HG03175 (cell line): Measurements from ENCODE around the gene BLOC1S3.

ENCODE experiments used
- ATAC-seq: cut with Tn5 transposase; IDR thresholded peaks from one replicate; pipeline ENCODE4 v1.9.1; 2021; ENCODE audit warnings: mild to moderate bottlenecking, moderate library complexity; ENCODE audit not compliant: unreplicated experiment

The BLOC1S3 gene

GRCh38 chr19:45145270-45146189, 33.1 kb upstream of the BLOC1S3 start:
- ATAC-seq = no peak

- no peak for ATAC-seq
Measured at GRCh38 chr19:45146251-45146650, 32.3 kb upstream of the BLOC1S3 start.

GRCh38 chr19:45146741-45147205, 31.8 kb upstream of the BLOC1S3 start:
- no peak for ATAC-seq

- no peak for ATAC-seq
Measured at GRCh38 chr19:45147835-45148676, 30.5 kb upstream of the BLOC1S3 start.

- ATAC-seq = no peak
Measured at GRCh38 chr19:45149129-45149528, 29.5 kb upstream of the BLOC1S3 start.

- ATAC-seq = no peak
Measured at GRCh38 chr19:45150180-45150579, 28.4 kb upstream of the BLOC1S3 start.

GRCh38 chr19:45150751-45151281, 27.8 kb upstream of the BLOC1S3 start:
- ATAC-seq = no peak

- ATAC-seq = no peak
Measured at GRCh38 chr19:45151320-45151719, 27.3 kb upstream of the BLOC1S3 start.

- no peak for ATAC-seq
Measured at GRCh38 chr19:45151821-45152503, 26.6 kb upstream of the BLOC1S3 start.

GRCh38 chr19:45152504-45153338, 25.9 kb upstream of the BLOC1S3 start:
- ATAC-seq = peak; percentile 44

- ATAC-seq = no peak
Measured at GRCh38 chr19:45153339-45154063, 25.1 kb upstream of the BLOC1S3 start.

- no peak for ATAC-seq
Measured at GRCh38 chr19:45154064-45154827, 24.3 kb upstream of the BLOC1S3 start.

- no peak for ATAC-seq
Measured at GRCh38 chr19:45156011-45156630, 22.5 kb upstream of the BLOC1S3 start.

- ATAC-seq = no peak
Measured at GRCh38 chr19:45156751-45157150, 21.8 kb upstream of the BLOC1S3 start.

GRCh38 chr19:45158503-45159209, 19.9 kb upstream of the BLOC1S3 start:
- no peak for ATAC-seq

- ATAC-seq = no peak
Measured at GRCh38 chr19:45159210-45159970, 19.2 kb upstream of the BLOC1S3 start.

GRCh38 chr19:45159971-45160324, 18.6 kb upstream of the BLOC1S3 start:
- ATAC-seq = no peak
